ENCODE measurements around the gene FMNL3.

- TF ChIP-seq CTCF (IDR thresholded peaks at IDR 0.05) (no peak), POLR2AphosphoS5 (IDR thresholded peaks at IDR 0.05) (no peak), EP300 (IDR thresholded peaks at IDR 0.05) (no peak), POLR2A (IDR thresholded peaks at IDR 0.05) (no peak)
Measured at GRCh38 chr12:49706351-49707127, 666 bp downstream of the FMNL3 start.
